Stimulated activated CD8-positive, alpha-beta memory T cell treated with anti-CD3 and anti-CD28 coated beads, Interleukin-12 subunit alpha, Interleukin-12 subunit beta, amount 100 ng/mL, for 4 hours (primary cell): ENCODE measurements around the gene ATIC.

Source experiments
- DNase-seq: peaks from one replicate; pipeline ENCODE4 v3.0.0-alpha.2; 2020; ENCODE audit warnings: low read depth

ATIC gene

DNA sequence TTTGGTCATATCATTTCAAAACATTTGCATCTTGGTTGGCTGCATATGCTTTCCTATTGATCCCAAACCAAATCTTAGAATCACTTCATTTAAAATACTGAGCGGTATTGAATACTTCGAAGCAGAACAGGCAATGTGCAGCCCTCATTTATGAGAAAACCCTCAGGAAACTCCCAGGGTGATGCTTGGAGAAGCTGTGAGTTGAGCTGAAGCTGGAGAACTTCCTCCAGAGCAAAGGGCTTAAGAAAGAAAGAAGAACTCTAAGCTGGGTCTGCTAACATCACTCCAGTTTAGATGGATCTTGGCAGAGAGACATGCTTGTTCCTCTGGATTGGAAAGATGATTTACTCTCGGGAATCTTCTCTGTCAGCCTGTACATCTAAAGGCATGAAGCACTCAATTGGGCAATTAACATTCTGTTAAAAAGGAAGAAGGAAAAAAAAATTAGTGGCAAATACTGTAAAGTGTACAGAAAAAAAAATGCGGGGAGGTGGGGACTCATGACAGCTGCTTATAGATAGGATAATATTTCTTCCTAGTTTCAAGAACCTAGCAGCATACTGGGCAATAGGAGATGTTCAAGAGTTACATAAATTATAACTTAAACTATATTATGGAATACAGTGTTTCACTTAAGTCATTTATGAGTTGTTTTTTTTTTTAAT lies 49.5 kb downstream of the ATIC start:
- DNase-seq, result no peak

GRCh38 chr2:215361876-215362561 lies 50.2 kb downstream of the ATIC start:
- no peak for DNase-seq

DNA sequence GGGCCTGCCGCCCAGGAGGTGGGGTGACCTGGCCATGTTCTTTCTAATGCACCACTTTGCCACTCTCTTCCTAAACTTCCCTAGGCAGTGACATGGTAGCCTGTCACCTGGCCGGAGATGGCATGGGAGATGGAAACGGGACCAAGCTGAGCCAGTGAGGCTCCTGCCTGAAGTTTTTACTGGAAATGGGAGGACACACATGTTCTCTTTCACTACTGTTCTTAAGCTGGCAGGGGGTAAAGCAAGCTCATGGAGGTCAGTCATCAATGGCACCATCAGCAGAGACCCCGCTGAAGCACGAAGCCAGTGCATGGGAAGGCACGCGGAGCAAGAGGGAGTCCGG lies 50.7 kb downstream of the ATIC start:
- no peak for DNase-seq

- DNase-seq, result no peak
Measured at GRCh38 chr2:215363039-215363438, 51.2 kb downstream of the ATIC start.

DNA sequence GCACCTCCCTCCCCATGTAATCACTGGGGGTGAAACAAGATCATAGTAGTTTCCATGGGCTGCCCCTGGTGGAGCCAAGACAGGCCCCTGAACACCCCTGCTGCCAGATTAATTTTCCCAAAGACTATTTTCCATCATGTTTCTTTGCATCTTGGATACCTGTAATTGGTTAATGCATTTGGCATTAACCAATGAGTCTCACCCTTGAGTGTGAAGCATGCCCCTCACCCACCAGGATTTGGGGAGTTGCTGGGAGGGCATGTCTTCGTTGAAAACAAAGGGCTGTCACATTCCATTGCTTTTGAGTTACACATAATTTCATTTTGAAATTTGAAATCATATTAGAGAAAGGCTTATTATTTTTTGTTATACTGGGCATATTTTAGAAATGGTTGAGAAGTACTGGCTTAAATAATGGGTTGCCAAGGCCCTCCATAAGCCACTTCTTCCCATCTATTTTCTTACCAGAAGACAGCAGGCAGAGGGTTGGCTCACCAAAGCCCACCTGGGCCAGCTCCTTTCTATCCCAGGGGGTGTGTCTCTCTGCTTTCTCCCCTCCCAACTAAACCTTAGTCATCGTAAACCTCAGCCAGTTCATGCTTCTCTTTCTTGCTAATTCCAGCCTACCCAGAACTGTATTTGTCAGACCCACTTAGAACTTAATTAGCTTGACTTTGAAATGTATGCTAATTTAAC lies 51.8 kb downstream of the ATIC start:
- DNase-seq, result no peak

DNA sequence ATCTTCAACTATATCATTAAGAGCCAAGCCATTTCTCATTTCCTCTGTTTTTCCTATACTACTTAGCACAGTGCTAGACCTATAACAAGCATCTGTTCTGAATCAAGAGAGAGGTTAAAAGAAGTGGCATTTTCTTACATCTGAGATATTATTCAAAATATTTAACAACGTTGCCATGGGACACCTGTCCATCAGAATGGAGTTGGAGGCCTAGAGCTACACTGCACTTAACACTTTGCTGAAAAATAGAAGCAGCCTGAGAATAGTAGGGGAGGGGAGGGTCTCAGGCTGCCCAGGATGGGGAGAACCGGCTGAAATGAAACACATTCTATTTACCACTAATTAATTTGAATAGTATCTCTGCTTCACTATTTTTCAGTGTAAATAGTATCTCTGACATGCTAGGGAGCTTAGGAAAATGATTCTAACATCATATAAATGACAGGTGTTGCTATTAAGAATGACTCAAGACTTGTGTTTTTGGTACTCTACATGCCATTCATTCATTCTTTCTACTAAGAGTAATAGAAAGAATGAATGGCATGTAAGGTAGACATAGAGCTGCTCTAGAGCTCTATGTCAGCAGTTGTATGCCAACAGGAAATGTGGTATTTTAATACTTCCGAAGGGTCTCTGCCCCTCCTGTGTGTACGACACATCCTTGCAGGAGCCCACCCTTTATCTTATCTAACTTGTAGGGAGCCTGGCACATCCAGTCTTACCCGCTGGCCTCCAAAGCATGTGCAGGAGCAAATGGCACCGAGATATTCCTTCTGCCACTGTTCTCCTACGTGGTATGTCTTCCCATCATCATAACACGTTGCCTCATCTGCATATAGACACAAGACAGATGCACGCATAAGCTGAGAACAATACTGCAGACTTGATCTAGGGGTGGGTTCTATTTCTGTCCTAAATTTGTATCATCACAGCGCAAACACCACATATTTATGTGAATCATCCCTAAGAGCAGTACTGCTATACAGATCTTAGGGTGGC lies 52.6 kb downstream of the ATIC start:
- no peak for DNase-seq

- DNase-seq, result no peak
Measured at GRCh38 chr2:215365184-215365658, 53.4 kb downstream of the ATIC start.

- no peak for DNase-seq
Measured at GRCh38 chr2:215366440-215367032, 54.7 kb downstream of the ATIC start.

GRCh38 chr2:215367662-215368492 lies 56.0 kb downstream of the ATIC start:
- no peak for DNase-seq

- no peak for DNase-seq
Measured at GRCh38 chr2:215368493-215368809, 56.6 kb downstream of the ATIC start.

GRCh38 chr2:215369181-215369760 lies 57.4 kb downstream of the ATIC start:
- no peak for DNase-seq

GRCh38 chr2:215370112-215370965 lies 58.5 kb downstream of the ATIC start:
- no peak for DNase-seq

DNA sequence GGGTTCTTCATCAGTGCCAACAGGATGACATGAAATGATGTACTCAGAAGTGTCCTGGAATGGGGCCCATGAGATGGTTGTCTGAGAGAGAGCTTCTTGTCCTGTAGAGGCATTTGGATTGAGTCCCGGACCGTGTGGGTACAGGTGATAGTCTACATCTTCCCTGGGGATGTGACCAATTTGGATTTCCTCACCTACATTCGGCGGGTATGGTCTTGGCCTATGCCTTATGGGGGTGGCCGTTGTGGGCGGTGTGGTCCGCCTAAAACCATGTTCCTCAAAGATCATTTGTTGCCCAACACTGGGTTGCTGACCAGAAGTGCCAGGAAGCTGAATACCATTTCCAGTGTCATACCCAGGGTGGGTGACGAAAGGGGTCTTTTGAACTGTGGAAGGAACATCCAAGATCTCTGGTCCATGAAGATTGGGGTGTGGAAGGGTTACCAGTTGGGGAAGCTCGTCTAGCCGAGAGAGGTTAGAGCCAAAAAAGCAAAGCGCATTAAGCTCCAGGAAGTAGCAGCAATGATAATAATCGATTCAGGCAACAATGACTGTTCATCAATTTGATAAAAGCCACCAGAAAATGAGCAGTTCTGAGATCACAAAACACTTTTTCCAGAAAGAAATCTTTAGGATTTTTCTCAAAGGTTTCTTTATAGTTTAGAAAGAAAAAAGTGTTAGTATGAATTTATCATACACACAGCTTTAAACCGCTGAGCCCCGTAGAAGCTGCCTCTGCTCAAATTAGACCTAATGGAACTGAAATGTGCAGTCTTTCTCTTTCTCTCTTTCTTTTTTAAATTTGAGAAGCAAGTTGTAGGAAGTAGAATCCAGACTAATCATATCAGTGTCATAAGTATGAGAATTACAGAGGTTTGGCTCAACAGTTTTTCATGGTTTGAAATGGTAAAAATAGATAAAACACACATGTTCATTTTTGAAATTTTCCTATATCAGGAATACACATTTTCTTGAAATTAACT lies 60.3 kb downstream of the ATIC start:
- DNase-seq, result no peak

- DNase-seq, result no peak
Measured at GRCh38 chr2:215372968-215373649, 61.2 kb downstream of the ATIC start.

DNA sequence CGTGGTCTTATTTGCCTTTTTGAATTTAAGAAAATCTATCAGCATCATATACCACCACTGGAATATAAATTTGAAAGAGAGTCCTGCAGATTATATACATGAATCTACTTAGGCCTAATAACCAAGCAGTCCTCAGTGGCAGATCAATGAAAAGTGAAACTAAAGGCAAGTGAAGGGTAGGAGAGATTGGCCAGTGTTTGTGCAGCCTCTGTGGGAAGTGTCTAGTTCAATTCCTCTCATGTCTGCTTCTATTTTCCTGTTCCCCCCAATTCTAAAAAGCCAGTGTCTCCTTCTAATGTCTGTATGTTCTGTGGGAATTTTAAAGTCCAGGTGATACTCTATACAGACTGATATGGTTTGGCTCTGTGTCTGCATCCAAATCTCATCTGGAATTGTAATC lies 62.1 kb downstream of the ATIC start:
- DNase-seq, result no peak

DNA sequence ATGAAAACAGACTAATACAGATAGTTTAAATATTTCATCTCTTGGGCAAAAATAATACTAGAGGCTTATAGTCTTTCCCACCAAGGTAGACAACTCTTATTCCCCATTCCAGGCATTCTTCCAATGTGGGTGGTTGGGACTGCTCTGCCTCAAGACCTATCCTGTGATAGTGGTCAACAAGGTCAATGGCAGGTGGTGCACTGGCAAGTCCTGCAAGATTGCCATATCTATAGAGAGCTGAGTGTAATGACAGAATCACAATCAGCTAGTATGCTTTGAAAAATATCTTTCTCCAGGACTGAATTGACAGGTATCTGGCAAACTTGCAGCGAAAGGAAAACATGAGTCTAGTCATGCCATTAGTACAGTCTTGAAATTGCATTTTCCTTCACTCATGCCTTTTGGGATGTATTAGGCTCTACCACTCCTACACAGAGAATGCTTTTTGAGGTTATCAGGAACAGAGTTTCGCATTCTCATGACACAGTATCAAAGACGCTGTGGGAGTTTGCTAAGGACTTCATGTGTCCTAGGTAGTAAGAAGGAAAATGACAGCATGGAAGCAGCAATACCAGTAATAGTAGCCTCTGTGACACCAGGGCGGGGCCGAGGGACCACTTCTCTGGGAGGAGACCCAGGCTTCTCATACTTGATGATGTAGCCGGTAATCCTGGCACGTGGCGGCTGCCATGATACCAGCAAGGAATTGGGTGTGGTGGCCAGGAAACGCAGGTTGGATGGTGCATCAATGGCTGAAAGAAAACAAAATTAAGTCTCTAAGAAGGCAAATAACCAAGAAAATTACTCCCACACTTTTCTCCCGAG lies 63.0 kb downstream of the ATIC start:
- no peak for DNase-seq

GRCh38 chr2:215375467-215375830 lies 63.6 kb downstream of the ATIC start:
- DNase-seq, result no peak
